ENCODE data around the gene SCYGR7. TPM values are rescaled to one million over a fixed set of nuclear protein-coding genes. Genes with fewer than 3 reads are reported as not detected.

SCYGR7 gene
- polyA plus RNA-seq, 3 donors: not detected

DNA sequence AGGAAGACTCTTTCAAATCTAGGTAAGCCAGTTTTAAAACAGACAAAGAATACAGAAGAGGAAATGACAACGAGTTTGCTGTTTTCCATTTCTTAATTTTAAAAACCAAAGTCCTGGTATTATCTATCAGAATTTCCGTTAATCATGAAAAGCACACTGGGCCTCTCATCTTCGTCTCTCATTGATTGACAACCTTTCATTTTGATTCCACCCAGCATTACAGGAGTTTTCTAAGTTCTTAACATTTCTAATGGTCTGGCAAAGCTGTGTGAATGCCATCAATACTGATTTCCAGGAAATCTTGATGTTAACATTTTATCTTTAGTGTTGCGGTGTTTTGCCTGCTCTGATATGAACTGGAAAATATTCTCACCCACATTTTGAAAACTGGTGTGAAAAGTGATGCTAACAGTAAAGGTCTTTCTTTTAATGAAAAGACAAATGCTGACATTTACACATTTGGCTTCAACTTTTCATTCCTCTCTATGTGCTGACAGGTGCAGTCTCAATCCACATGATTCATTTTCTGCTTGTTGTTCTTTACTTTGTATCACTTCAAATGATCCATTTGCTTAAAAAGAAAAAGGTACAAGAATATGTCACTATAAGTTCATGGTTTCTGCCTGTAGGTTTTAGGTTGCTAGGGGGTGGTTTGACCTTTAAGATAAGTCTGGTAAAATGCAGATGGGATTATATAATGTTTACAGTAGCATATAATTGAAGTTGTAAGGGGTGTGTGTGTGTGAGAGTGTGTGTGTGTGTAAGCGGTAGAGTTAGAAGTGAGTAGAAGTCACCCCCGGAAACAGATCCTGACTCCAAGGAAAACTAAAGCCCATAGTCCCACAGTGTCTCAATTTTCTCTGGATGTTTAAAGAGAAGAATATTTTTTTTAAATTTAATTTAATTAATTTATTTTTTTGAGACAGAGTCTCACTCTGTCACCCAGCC, 47.0 kb downstream of the SCYGR7 start:
- no peaks in the 10 kb centered on the region for H4K20me1 ChIP-seq (ENCODE audit: insufficient read depth, low read length)
- no peak overlapping the region for H3K27ac ChIP-seq (ENCODE audit: low read depth in 1 of 2, low read length in 2 of 2)
- no peaks in the 10 kb centered on the region for H3K36me3 Mint-ChIP-seq
- H3K9me3 ChIP-seq (replicated peaks in 1 of 2; ENCODE audit: control insufficient read depth in 1 of 2, insufficient read depth in 1 of 2, low read length in 2 of 2): no peaks in the 10 kb centered on the region
- H3K4me2 ChIP-seq (replicated peaks; ENCODE audit: extremely low read depth, low read length, poor library complexity, severe bottlenecking): no peak overlapping the region
- H3K27ac Mint-ChIP-seq: no peak overlapping the region
- H2AFZ ChIP-seq (ENCODE audit: insufficient read depth, low read depth, low read length, poor library complexity, severe bottlenecking): no peak overlapping the region
- TF ChIP-seq, protein P1, sequence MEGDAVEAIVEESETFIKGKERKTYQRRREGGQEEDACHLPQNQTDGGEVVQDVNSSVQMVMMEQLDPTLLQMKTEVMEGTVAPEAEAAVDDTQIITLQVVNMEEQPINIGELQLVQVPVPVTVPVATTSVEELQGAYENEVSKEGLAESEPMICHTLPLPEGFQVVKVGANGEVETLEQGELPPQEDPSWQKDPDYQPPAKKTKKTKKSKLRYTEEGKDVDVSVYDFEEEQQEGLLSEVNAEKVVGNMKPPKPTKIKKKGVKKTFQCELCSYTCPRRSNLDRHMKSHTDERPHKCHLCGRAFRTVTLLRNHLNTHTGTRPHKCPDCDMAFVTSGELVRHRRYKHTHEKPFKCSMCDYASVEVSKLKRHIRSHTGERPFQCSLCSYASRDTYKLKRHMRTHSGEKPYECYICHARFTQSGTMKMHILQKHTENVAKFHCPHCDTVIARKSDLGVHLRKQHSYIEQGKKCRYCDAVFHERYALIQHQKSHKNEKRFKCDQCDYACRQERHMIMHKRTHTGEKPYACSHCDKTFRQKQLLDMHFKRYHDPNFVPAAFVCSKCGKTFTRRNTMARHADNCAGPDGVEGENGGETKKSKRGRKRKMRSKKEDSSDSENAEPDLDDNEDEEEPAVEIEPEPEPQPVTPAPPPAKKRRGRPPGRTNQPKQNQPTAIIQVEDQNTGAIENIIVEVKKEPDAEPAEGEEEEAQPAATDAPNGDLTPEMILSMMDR (IDR thresholded peaks at IDR 0.05): no peak
- H3K4me1 ChIP-seq (ENCODE audit: control insufficient read depth in 1 of 2, insufficient read depth in 2 of 2, low read length in 2 of 2): no peaks in the 10 kb centered on the region
- no peak overlapping the region for H3K9ac ChIP-seq (ENCODE audit: insufficient read depth, low read length, poor library complexity, severe bottlenecking)
- H3K79me2 ChIP-seq (ENCODE audit: insufficient read depth, low read length): no peaks in the 10 kb centered on the region
- H3K4me1 Mint-ChIP-seq: no peaks in the 10 kb centered on the region
- no peak for DNase-seq
- no peak overlapping the region for H3K4me3 Mint-ChIP-seq
- intact Hi-C loops (cut with micrococcal nuclease): no loop called here
- H3K27me3 ChIP-seq (ENCODE audit: control insufficient read depth in 2 of 2, insufficient read depth in 2 of 2, low read length in 2 of 2): no peaks in the 10 kb centered on the region
- no peak overlapping the region for H3K4me3 ChIP-seq (replicated peaks in 1 of 3; ENCODE audit: low read depth in 2 of 3, low read length in 3 of 3)
- no CpG with 5 or more reads among the region's 6 CpGs for WGBS (ENCODE audit: insufficient coverage)
- H3K36me3 ChIP-seq (replicated peaks in 1 of 2; ENCODE audit: control insufficient read depth in 1 of 2, insufficient read depth in 2 of 2, low read length in 2 of 2): no peaks in the 10 kb centered on the region
- H3K9me3 Mint-ChIP-seq: peaks cover 0 to 6% (median 0%) of the 10 kb centered on the region in 7 donors
- peaks cover 2 to 5% (median 3%) of the 10 kb centered on the region in 3 donors for H3K27me3 Mint-ChIP-seq (ENCODE audit: low read depth in 3 of 3)

Small RNA genes lying within 50 kb of the gene (small RNA-seq; reads per million reads assigned to genes)
- gene RNA5SP121 (ENCODE audit: insufficient read length, low read depth): not detected
- gene SNRPGP8 (ENCODE audit: insufficient read length, low read depth): not detected

Other genes starting within 250 kb of the SCYGR7 start
- gene SCYGR2, start 129.4 kb upstream of the SCYGR7 start, polyA plus RNA-seq: not detected
- not detected for gene SCYGR3, start 113.5 kb upstream of the SCYGR7 start, polyA plus RNA-seq
- gene SCYGR4, start 110.8 kb upstream of the SCYGR7 start, polyA plus RNA-seq: not detected
- gene SCYGR5, start 61.5 kb upstream of the SCYGR7 start, polyA plus RNA-seq: not detected
- gene SLC19A3, start 10.3 kb upstream of the SCYGR7 start, polyA plus RNA-seq: not detected
- gene SCYGR6, start 3.6 kb upstream of the SCYGR7 start, polyA plus RNA-seq: not detected
- not detected for gene SCYGR8, start 17.6 kb downstream of the SCYGR7 start, polyA plus RNA-seq
- 1 to 10 TPM in 1 of 3 donors, under 1 TPM in 1, not detected in 1; 0.47 to 6.2 TPM for gene CCL20, start 85.5 kb downstream of the SCYGR7 start, polyA plus RNA-seq
- gene DAW1, start 143.3 kb downstream of the SCYGR7 start, polyA plus RNA-seq: not detected